ENCODE results near the gene STARD9.

DNA sequence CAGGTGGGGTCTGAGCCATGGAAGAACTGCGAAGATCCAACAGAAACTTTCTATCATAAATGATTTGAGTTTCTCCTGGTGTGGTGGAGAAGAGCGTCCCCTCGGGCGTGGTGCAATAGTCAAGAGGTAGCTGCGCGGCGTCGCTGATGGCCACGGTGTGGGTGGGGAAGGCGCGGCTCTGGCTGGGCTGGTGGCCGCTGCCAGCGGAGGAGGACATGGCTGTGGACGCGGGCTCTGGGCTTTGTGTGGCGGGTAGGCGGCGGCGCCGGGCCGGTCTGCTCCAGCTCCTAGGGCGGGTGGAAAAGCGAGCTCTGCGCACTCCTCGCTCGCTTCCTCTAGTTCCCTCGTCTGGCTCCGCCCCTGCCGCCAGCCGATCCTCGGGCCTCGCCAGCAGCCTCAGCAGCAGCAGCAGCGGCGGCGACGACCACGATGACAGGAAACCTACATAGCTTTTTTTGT is 5.9 kb downstream of the STARD9 start:
- TF ChIP-seq, protein P1, sequence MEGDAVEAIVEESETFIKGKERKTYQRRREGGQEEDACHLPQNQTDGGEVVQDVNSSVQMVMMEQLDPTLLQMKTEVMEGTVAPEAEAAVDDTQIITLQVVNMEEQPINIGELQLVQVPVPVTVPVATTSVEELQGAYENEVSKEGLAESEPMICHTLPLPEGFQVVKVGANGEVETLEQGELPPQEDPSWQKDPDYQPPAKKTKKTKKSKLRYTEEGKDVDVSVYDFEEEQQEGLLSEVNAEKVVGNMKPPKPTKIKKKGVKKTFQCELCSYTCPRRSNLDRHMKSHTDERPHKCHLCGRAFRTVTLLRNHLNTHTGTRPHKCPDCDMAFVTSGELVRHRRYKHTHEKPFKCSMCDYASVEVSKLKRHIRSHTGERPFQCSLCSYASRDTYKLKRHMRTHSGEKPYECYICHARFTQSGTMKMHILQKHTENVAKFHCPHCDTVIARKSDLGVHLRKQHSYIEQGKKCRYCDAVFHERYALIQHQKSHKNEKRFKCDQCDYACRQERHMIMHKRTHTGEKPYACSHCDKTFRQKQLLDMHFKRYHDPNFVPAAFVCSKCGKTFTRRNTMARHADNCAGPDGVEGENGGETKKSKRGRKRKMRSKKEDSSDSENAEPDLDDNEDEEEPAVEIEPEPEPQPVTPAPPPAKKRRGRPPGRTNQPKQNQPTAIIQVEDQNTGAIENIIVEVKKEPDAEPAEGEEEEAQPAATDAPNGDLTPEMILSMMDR (IDR thresholded peaks at IDR 0.05), result no peak
- TF ChIP-seq POLR2A (IDR thresholded peaks at IDR 0.05) (no peak), POLR2AphosphoS5 (IDR thresholded peaks at IDR 0.05) (peak; percentile 35 to 47 (median 37))
